RWPE2 (cell line): ENCODE measurements around the gene CADPS.

ENCODE experiments used
- ATAC-seq: fragments of 200-7000 bp; cut with Tn5 transposase; 3 replicates; pipeline ENCODE4 v1.9.1; 2021; ENCODE audit warnings: low read depth
- DNase-seq: peaks from one replicate; pipeline ENCODE4 v3.0.0-alpha.2; 2020; ENCODE audit warnings: low spot score
- H3K27ac ChIP-seq: fragments of 450-650 bp; 2 replicates; pipeline ENCODE4 v1.5.1; 2017; ENCODE audit warnings: mild to moderate bottlenecking; ENCODE audit not compliant: poor library complexity, severe bottlenecking
- H3K27me3 ChIP-seq: fragments of 250-450 bp; sonication (Bioruptor Pico); 2 replicates; pipeline ENCODE4 v1.5.1; 2021; ENCODE audit warnings: mild to moderate bottlenecking, moderate library complexity; ENCODE audit not compliant: insufficient read depth, poor library complexity, severe bottlenecking
- H3K36me3 ChIP-seq: fragments of 250-450 bp; sonication (Bioruptor Pico); 2 replicates; pipeline ENCODE4 v1.5.1; 2020; ENCODE audit warnings: low read depth, mild to moderate bottlenecking, moderate library complexity
- H3K4me1 ChIP-seq: fragments of 250-450 bp; sonication (Bioruptor Pico); 2 replicates; pipeline ENCODE4 v1.5.1; 2021; ENCODE audit warnings: mild to moderate bottlenecking, moderate library complexity; ENCODE audit not compliant: insufficient read depth, poor library complexity, severe bottlenecking
- H3K4me3 ChIP-seq: fragments of 250-450 bp; sonication (Bioruptor Pico); 2 replicates; pipeline ENCODE4 v1.5.1; 2021; ENCODE audit warnings: mild to moderate bottlenecking, moderate library complexity; ENCODE audit not compliant: severe bottlenecking
- H3K9me3 ChIP-seq: fragments of 250-450 bp; sonication (Bioruptor Pico); 2 replicates; pipeline ENCODE4 v1.5.1; 2021; ENCODE audit warnings: mild to moderate bottlenecking, moderate library complexity; ENCODE audit not compliant: severe bottlenecking
- CTCF ChIP-seq: fragments of 450-650 bp; IDR thresholded peaks from one replicate; pipeline ENCODE4 v1.5.1; 2017; ENCODE audit warnings: mild to moderate bottlenecking, moderate library complexity; ENCODE audit not compliant: poor library complexity, severe bottlenecking

CADPS gene

GRCh38 chr3:62679988-62680387 is 195.2 kb downstream of the CADPS start:
- H3K27me3 ChIP-seq: no peaks in the 10 kb centered on the region
- H3K36me3 ChIP-seq: no peaks in the 10 kb centered on the region
- DNase-seq: no peak
- peaks cover 9% of the 10 kb centered on the region for H3K4me1 ChIP-seq
- no peak for TF ChIP-seq CTCF
- ATAC-seq: peak; percentile 79
- no peaks in the 10 kb centered on the region for H3K9me3 ChIP-seq
- H3K4me3 ChIP-seq: no peak overlapping the region
- peak overlapping the region; percentile 33 for H3K27ac ChIP-seq

DNA sequence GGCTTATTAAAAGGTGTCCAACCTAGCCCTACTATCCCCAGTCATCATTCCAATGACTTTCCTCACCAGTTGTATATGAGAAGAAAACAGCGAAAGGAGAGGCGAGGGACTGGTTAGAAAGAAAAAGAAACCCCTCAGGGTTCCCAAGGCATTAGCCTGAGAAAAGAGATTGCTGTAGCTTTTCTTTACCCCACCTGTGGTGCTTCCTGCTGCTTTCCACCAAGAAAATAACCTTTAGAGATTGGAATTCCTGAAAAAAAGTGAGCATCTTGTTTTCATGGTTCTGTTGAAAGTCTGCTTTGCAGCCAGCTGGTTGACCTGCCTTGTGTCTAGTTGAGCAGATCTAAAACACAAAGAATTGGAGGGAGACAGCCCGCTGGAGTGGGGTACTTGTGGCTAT is 196.4 kb downstream of the CADPS start:
- H3K4me3 ChIP-seq: no peak overlapping the region
- no peaks in the 10 kb centered on the region for H3K9me3 ChIP-seq
- no peak for ATAC-seq
- H3K36me3 ChIP-seq: no peaks in the 10 kb centered on the region
- H3K27me3 ChIP-seq: no peaks in the 10 kb centered on the region
- TF ChIP-seq CTCF: no peak
- no peak overlapping the region for H3K27ac ChIP-seq
- DNase-seq: no peak
- H3K4me1 ChIP-seq: peaks cover 9% of the 10 kb centered on the region

GRCh38 chr3:62677926-62678325 is 197.3 kb downstream of the CADPS start:
- TF ChIP-seq CTCF: no peak
- Histone ChIP-seq H3K9me3 (no peaks in the 10 kb centered on the region), H3K27ac (no peak overlapping the region), H3K4me1 (peaks cover 9% of the 10 kb centered on the region), H3K4me3 (no peak overlapping the region), H3K36me3 (no peaks in the 10 kb centered on the region), H3K27me3 (no peaks in the 10 kb centered on the region)
- no peak for ATAC-seq
- no peak for DNase-seq

DNA sequence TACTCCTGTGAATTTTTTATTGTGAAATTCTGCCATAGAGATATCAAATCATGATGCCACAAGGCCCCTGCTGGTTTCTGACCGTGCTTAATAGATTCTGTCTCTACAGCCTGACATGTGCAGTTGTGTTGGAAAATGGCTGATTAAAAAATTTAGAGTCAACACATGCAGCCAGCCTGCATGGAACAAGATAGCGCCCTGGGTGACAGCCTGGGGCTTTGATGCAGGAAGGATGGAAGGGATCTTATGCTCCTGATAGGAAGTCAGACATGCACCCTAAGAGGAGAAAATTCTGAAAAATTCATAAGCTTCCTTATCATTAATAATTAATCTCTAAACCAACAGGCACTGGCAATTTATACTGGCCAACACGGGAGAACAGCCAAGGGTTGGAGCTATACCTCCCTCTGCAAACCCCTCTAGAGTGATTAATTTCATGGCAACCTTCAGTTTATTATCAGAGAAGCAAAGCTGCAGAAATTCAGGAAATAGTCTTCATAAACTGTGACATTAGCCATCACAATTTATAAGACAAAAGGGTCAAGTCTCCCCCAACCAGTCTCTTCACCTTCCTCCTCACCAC is 198.4 kb downstream of the CADPS start:
- no peak overlapping the region for H3K27ac ChIP-seq
- TF ChIP-seq CTCF: no peak
- no peaks in the 10 kb centered on the region for H3K9me3 ChIP-seq
- H3K36me3 ChIP-seq: no peaks in the 10 kb centered on the region
- peaks cover 9% of the 10 kb centered on the region for H3K4me1 ChIP-seq
- no peaks in the 10 kb centered on the region for H3K27me3 ChIP-seq
- no peak overlapping the region for H3K4me3 ChIP-seq
- DNase-seq (no peak), ATAC-seq (no peak)

DNA sequence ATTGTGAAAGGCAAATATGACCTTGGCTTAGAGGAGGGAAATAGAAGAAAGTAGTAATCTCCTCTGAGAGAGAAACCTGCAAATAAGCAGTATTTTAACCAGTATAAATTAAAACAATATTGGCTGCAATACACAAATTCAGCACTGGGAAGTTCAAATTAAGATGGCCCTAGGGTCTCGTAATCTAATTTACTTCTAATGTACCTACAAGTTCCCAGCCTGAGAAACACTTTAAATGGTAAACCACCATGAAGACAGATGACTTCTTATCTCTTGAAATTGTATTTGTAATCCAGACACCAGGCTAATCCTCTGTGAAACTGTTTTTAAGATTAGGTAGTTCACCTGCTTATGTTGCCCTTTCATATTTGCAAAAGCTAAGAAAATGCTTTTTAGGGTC is 199.7 kb downstream of the CADPS start:
- Histone ChIP-seq H3K36me3 (no peaks in the 10 kb centered on the region), H3K9me3 (no peaks in the 10 kb centered on the region), H3K27ac (no peak overlapping the region), H3K27me3 (no peaks in the 10 kb centered on the region), H3K4me1 (peaks cover 8% of the 10 kb centered on the region), H3K4me3 (no peak overlapping the region)
- DNase-seq: no peak
- ATAC-seq: no peak
- TF ChIP-seq CTCF: no peak
